Measurements from ENCODE around the gene IPPK.

IPPK gene

DNA sequence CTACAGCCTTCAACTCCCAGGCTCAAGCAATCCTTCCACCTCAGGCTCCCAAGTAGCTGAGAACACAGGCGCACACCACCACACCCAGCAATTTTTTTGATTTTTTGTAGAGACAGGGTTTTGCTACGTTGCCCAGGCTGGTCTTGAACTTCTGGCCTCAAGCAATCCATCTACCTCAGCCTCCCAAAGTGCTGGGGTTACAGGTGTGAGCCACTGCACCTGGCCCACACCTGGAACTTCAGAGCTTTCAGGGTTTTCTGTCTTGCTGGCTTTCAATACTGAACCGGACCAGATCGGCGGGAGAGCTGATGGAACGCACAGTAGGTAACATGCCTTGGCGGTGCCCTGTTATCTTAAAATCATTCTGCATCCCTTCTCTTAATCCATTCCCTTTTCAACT lies 30.8 kb downstream of the IPPK start:
- Histone ChIP-seq H3F3A (ENCODE audit: control insufficient read depth, insufficient read depth) (no peaks in the 10 kb centered on the region), H3K36me3 (ENCODE audit: control insufficient read depth, low read length) (peaks cover 66% of the 10 kb centered on the region)
- TF ChIP-seq EZH2phosphoT487 (IDR thresholded peaks at IDR 0.05; ENCODE audit: borderline replicate concordance, low read length): no peak
- TF ChIP-seq, protein P1, sequence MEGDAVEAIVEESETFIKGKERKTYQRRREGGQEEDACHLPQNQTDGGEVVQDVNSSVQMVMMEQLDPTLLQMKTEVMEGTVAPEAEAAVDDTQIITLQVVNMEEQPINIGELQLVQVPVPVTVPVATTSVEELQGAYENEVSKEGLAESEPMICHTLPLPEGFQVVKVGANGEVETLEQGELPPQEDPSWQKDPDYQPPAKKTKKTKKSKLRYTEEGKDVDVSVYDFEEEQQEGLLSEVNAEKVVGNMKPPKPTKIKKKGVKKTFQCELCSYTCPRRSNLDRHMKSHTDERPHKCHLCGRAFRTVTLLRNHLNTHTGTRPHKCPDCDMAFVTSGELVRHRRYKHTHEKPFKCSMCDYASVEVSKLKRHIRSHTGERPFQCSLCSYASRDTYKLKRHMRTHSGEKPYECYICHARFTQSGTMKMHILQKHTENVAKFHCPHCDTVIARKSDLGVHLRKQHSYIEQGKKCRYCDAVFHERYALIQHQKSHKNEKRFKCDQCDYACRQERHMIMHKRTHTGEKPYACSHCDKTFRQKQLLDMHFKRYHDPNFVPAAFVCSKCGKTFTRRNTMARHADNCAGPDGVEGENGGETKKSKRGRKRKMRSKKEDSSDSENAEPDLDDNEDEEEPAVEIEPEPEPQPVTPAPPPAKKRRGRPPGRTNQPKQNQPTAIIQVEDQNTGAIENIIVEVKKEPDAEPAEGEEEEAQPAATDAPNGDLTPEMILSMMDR (IDR thresholded peaks at IDR 0.05; ENCODE audit: low read depth, low read length, poor library complexity, severe bottlenecking): no peak

DNA sequence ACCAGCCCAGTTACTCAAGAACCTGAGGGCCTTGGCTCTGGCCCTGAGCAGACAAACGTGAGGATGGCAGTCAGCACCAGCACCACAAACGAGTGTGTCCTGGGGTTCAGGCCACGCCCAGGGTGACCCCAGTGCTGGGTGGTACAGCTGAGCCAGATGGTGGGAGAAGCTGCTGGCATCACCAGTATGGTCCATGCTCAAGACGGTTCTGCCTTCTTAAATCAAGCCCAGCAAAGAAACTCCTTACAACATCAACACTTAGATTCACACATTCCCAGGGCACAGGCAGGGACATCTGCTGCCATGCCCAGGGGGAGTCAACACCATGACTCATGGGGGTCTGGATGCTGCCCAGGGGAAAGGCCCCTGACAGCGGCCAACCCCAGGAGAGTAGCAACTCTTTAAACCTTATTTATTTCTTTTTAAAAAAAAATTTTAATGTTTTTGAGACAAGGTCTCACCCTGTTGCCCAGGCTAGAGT lies 31.3 kb downstream of the IPPK start:
- TF ChIP-seq EZH2phosphoT487 (IDR thresholded peaks at IDR 0.05; ENCODE audit: borderline replicate concordance, low read length): no peak
- TF ChIP-seq, protein P1 (IDR thresholded peaks at IDR 0.05; ENCODE audit: low read depth, low read length, poor library complexity, severe bottlenecking): no peak
- Histone ChIP-seq H4K20me1 (ENCODE audit: control insufficient read depth, insufficient read depth, low read depth, low read length) (no peaks in the 10 kb centered on the region), H3K36me3 (ENCODE audit: control insufficient read depth, low read length) (peaks cover 66% of the 10 kb centered on the region)

More for the DNA sequence above, 30.8 kb downstream of the IPPK start:
- Histone ChIP-seq H3K4me2 (ENCODE audit: low read length) (no peak overlapping the region), H3K79me2 (ENCODE audit: control insufficient read depth, low read length) (no peaks in the 10 kb centered on the region), H3K27ac (ENCODE audit: low read depth, low read length) (no peak overlapping the region), H3K9me3 (ENCODE audit: control insufficient read depth, insufficient read depth, low read length) (no peaks in the 10 kb centered on the region), H3K4me1 (ENCODE audit: control insufficient read depth, low read length) (no peaks in the 10 kb centered on the region), H3K9me2 (replicated peaks; ENCODE audit: control insufficient read depth, low read length) (no peaks in the 10 kb centered on the region), H4K20me1 (ENCODE audit: control insufficient read depth, insufficient read depth, low read depth, low read length) (no peaks in the 10 kb centered on the region), H3K27me3 (ENCODE audit: control insufficient read depth, low read length) (no peaks in the 10 kb centered on the region), H3K4me3 (ENCODE audit: low read length) (no peak overlapping the region)

DNA sequence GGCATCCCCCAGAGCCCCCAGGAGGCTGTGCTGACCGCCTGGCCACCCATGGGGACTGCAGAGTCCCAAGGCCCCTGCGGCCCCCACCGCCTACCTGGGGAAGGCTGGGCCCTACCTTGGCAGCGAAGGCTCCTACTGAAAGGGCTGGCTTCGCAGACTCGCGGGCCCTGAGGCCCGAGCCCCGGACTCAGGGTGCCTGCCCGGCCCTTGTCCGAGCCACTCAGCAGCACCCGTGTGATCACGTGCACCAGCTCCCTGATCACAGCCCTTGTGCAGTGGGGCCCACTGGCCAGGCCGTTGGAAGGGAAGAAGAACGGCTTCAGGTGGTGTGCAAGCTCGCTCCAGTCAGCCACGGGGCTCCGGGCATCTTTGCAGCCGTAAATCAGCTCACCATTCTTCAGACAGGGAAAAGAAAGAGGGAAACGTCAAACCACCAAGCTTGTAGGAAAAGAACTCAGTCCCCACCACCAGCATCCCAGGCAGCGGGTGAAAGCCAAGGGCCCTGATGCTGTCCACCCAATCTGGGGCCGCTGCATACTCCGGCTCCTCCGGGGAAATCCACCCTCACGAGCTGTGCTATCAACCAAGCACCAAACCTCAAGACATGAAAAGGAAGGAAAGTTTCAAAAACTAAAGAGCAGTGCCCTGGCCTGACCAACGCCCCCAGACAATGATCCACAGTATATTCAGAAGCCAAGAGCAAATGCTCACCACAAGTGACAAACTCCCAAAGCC lies 31.9 kb downstream of the IPPK start:
- Histone ChIP-seq H3K9me3 (ENCODE audit: control insufficient read depth, insufficient read depth, low read length) (no peaks in the 10 kb centered on the region), H3K4me1 (ENCODE audit: control insufficient read depth, low read length) (no peaks in the 10 kb centered on the region), H3K4me2 (ENCODE audit: low read length) (no peak overlapping the region), H3K36me3 (ENCODE audit: control insufficient read depth, low read length) (peaks cover 64% of the 10 kb centered on the region), H3F3A (ENCODE audit: control insufficient read depth, insufficient read depth) (no peaks in the 10 kb centered on the region), H4K20me1 (ENCODE audit: control insufficient read depth, insufficient read depth, low read depth, low read length) (no peaks in the 10 kb centered on the region), H3K79me2 (ENCODE audit: control insufficient read depth, low read length) (no peaks in the 10 kb centered on the region), H3K27me3 (ENCODE audit: control insufficient read depth, low read length) (no peaks in the 10 kb centered on the region), H3K9me2 (replicated peaks; ENCODE audit: control insufficient read depth, low read length) (no peaks in the 10 kb centered on the region), H3K27ac (ENCODE audit: low read depth, low read length) (no peak overlapping the region), H3K4me3 (ENCODE audit: low read length) (no peak overlapping the region)
- TF ChIP-seq EZH2phosphoT487 (IDR thresholded peaks at IDR 0.05; ENCODE audit: borderline replicate concordance, low read length): no peak
- TF ChIP-seq, protein P1 (IDR thresholded peaks at IDR 0.05; ENCODE audit: low read depth, low read length, poor library complexity, severe bottlenecking): no peak

More for the DNA sequence above, 31.3 kb downstream of the IPPK start:
- Histone ChIP-seq H3K27me3 (ENCODE audit: control insufficient read depth, low read length) (no peaks in the 10 kb centered on the region), H3K4me2 (ENCODE audit: low read length) (no peak overlapping the region), H3K27ac (ENCODE audit: low read depth, low read length) (no peak overlapping the region), H3K4me1 (ENCODE audit: control insufficient read depth, low read length) (no peaks in the 10 kb centered on the region), H3K9me3 (ENCODE audit: control insufficient read depth, insufficient read depth, low read length) (no peaks in the 10 kb centered on the region), H3F3A (ENCODE audit: control insufficient read depth, insufficient read depth) (no peaks in the 10 kb centered on the region), H3K4me3 (ENCODE audit: low read length) (no peak overlapping the region), H3K79me2 (ENCODE audit: control insufficient read depth, low read length) (no peaks in the 10 kb centered on the region), H3K9me2 (replicated peaks; ENCODE audit: control insufficient read depth, low read length) (no peaks in the 10 kb centered on the region)

Data from DOHH2 (cell line).